OCI-LY3 (cell line): ENCODE measurements around the gene LCN2.

Source experiments
- H2AFZ ChIP-seq: fragments of 200-600, 300-600 bp; shearing (Covaris generic); 2 replicates; pipeline ENCODE4 v1.6.0; 2014; ENCODE audit warnings: antibody characterized with exemption, low read depth, low read length
- H3K27ac ChIP-seq: fragments of 200-600, 300-600 bp; sonication (generic); 2 replicates; pipeline ENCODE4 v1.5.1; 2014; ENCODE audit warnings: mild to moderate bottlenecking, low read length, moderate library complexity, mixed read lengths
- H3K27me3 ChIP-seq: fragments of 200-600, 300-600 bp; sonication (generic); 2 replicates; pipeline ENCODE4 v1.6.1; 2014; ENCODE audit warnings: low read depth, low read length, mixed read lengths
- H3K36me3 ChIP-seq: fragments of 200-600, 300-600 bp; sonication (generic); replicated peaks from 2 replicates; pipeline ENCODE3; 2014; ENCODE audit warnings: low read depth, low read length, mixed read lengths
- H3K4me1 ChIP-seq: fragments of 300-600, 200-600 bp; sonication (generic); 2 replicates; pipeline ENCODE4 v1.6.1; 2014; ENCODE audit warnings: low read length, mixed read lengths
- H3K4me2 ChIP-seq: fragments of 200-600, 300-600 bp; sonication (generic); 2 replicates; pipeline ENCODE4 v1.6.1; 2014; ENCODE audit warnings: low read length, mixed read lengths
- H3K4me3 ChIP-seq: fragments of 300-600, 200-600 bp; sonication (generic); 2 replicates; pipeline ENCODE4 v1.5.1; 2014; ENCODE audit warnings: antibody characterized with exemption, mild to moderate bottlenecking, low read length, moderate library complexity
- H3K79me2 ChIP-seq: fragments of 300-600, 200-600 bp; shearing (Covaris generic); 2 replicates; pipeline ENCODE4 v1.6.1; 2014; ENCODE audit warnings: mild to moderate bottlenecking, low read length, mixed read lengths
- H3K9ac ChIP-seq: fragments of 300-600, 200-600 bp; shearing (Covaris generic); 2 replicates; pipeline ENCODE4 v1.6.0; 2014; ENCODE audit warnings: mild to moderate bottlenecking, low read length, moderate library complexity
- H3K9me3 ChIP-seq: fragments of 200-600, 300-600 bp; shearing (Covaris generic); 2 replicates; pipeline ENCODE4 v1.6.1; 2014; ENCODE audit warnings: low read length, mixed read lengths; ENCODE audit not compliant: insufficient read depth
- H4K20me1 ChIP-seq: fragments of 200-600, 300-600 bp; sonication (generic); 2 replicates; pipeline ENCODE4 v1.6.1; 2016; ENCODE audit warnings: low read length, mixed read lengths; ENCODE audit not compliant: insufficient read depth
- EZH2phosphoT487 ChIP-seq: fragments of 200-600 bp; shearing (Covaris generic); IDR thresholded peaks from 2 replicates; pipeline ENCODE4 v1.6.1; 2018; ENCODE audit warnings: antibody characterized with exemption, mixed run types, low read depth
- TF ChIP-seq, protein P1 (sequence below): fragments of 200-600, 300-600 bp; sonication (generic); IDR thresholded peaks from 2 replicates; pipeline ENCODE4 v1.5.1; 2014; ENCODE audit warnings: antibody characterized with exemption, low read length, low read depth

Gene LCN2

GRCh38 chr9:128187361-128187760, 38.1 kb downstream of the LCN2 start:
- Histone ChIP-seq H3K27ac (no peak overlapping the region), H3K4me3 (no peak overlapping the region), H3K9ac (no peak overlapping the region), H3K9me3 (no peaks in the 10 kb centered on the region), H3K4me2 (no peak overlapping the region), H3K4me1 (peaks cover 9% of the 10 kb centered on the region), H2AFZ (no peak overlapping the region), H3K27me3 (no peaks in the 10 kb centered on the region), H3K36me3 (peaks cover 20% of the 10 kb centered on the region), H4K20me1 (no peaks in the 10 kb centered on the region), H3K79me2 (peaks cover 20% of the 10 kb centered on the region)
- TF ChIP-seq, protein P1, sequence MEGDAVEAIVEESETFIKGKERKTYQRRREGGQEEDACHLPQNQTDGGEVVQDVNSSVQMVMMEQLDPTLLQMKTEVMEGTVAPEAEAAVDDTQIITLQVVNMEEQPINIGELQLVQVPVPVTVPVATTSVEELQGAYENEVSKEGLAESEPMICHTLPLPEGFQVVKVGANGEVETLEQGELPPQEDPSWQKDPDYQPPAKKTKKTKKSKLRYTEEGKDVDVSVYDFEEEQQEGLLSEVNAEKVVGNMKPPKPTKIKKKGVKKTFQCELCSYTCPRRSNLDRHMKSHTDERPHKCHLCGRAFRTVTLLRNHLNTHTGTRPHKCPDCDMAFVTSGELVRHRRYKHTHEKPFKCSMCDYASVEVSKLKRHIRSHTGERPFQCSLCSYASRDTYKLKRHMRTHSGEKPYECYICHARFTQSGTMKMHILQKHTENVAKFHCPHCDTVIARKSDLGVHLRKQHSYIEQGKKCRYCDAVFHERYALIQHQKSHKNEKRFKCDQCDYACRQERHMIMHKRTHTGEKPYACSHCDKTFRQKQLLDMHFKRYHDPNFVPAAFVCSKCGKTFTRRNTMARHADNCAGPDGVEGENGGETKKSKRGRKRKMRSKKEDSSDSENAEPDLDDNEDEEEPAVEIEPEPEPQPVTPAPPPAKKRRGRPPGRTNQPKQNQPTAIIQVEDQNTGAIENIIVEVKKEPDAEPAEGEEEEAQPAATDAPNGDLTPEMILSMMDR, result no peak

GRCh38 chr9:128188209-128188608, 39.0 kb downstream of the LCN2 start:
- Histone ChIP-seq H3K9ac (no peak overlapping the region), H3K4me2 (no peak overlapping the region), H3K79me2 (peaks cover 20% of the 10 kb centered on the region), H3K27ac (no peak overlapping the region), H3K9me3 (no peaks in the 10 kb centered on the region), H2AFZ (no peak overlapping the region), H3K36me3 (peaks cover 15% of the 10 kb centered on the region), H3K4me1 (peaks cover 9% of the 10 kb centered on the region), H3K4me3 (no peak overlapping the region), H3K27me3 (no peaks in the 10 kb centered on the region), H4K20me1 (no peaks in the 10 kb centered on the region)
- TF ChIP-seq, protein P1, result no peak
- TF ChIP-seq EZH2phosphoT487, result no peak

DNA sequence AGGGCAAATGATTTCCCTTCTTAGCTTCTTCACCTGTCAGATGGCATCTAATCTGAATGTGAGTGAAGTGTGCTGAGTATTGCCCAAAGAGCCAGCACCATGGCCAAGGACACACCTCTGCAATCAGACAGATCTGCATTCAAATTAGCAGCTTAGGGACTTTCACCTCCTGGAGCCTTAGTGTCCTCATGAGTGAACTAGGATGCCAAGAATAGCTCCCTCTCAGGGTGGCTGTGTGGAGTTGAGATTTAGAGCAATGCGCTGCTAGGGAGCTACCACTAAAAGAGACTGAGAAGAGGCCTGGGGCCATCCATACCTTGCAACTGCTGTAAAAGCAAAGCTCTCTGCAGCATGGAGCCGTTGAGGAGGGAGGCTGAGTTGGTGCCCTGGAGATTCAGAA, 40.8 kb downstream of the LCN2 start:
- H4K20me1 ChIP-seq, result no peaks in the 10 kb centered on the region
- no peaks in the 10 kb centered on the region for H3K9me3 ChIP-seq
- H3K27me3 ChIP-seq, result no peaks in the 10 kb centered on the region
- peaks cover 20% of the 10 kb centered on the region for H3K79me2 ChIP-seq
- H3K4me2 ChIP-seq, result peak overlapping the region; percentile 73
- H3K36me3 ChIP-seq, result peaks cover 13% of the 10 kb centered on the region
- H3K4me3 ChIP-seq, result peak overlapping the region; percentile 98
- no peak overlapping the region for H3K9ac ChIP-seq
- no peak overlapping the region for H2AFZ ChIP-seq
- H3K27ac ChIP-seq, result no peak overlapping the region
- TF ChIP-seq EZH2phosphoT487, result no peak
- TF ChIP-seq, protein P1, result no peak
- H3K4me1 ChIP-seq, result peaks cover 9% of the 10 kb centered on the region

- H3K4me2 ChIP-seq, result peak overlapping the region; percentile 73
- peaks cover 13% of the 10 kb centered on the region for H3K36me3 ChIP-seq
- H4K20me1 ChIP-seq, result no peaks in the 10 kb centered on the region
- H3K9ac ChIP-seq, result peak overlapping the region; percentile 94
- TF ChIP-seq, protein P1, result no peak
- no peak for TF ChIP-seq EZH2phosphoT487
- peak overlapping the region; percentile 98 for H3K4me3 ChIP-seq
- no peaks in the 10 kb centered on the region for H3K27me3 ChIP-seq
- no peaks in the 10 kb centered on the region for H3K9me3 ChIP-seq
- H3K4me1 ChIP-seq, result peaks cover 9% of the 10 kb centered on the region
- peak overlapping the region; percentile 65; the same call in 1 of the 2 replicates for H3K27ac ChIP-seq
- H2AFZ ChIP-seq, result peak overlapping the region; percentile 68
- H3K79me2 ChIP-seq, result peaks cover 20% of the 10 kb centered on the region
Measured at GRCh38 chr9:128190516-128191405, 41.5 kb downstream of the LCN2 start.
